HUDEP-2 (cell line): ENCODE results near the gene LIPG.

Experiments used
- DNase-seq, 76 experiments: peaks; one replicate each; lab custom pipeline; 2025; ENCODE audit not compliant: unreplicated experiment in 76 of 76; lab: John Stamatoyannopoulos, UW

Gene LIPG

DNA sequence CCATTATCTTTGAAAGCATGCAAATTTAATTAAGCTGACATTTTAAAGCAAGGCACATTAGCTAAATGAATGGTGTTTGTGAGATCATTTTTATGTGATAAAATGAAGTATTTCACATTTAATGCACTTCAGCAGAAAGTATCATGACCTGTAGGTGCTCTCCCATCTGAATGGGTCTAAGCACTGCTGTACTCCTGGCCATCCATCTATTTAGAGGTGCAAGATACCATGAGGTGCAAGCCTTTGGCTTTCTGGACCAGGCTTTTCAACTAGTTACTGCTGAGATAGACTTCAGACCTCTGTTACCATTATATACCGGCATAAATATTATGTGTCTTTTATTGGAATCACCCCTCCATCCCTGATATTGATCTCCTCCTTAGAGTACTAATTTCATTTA lies 15.6 kb upstream of the LIPG start:
- DNase-seq = no peak

DNA sequence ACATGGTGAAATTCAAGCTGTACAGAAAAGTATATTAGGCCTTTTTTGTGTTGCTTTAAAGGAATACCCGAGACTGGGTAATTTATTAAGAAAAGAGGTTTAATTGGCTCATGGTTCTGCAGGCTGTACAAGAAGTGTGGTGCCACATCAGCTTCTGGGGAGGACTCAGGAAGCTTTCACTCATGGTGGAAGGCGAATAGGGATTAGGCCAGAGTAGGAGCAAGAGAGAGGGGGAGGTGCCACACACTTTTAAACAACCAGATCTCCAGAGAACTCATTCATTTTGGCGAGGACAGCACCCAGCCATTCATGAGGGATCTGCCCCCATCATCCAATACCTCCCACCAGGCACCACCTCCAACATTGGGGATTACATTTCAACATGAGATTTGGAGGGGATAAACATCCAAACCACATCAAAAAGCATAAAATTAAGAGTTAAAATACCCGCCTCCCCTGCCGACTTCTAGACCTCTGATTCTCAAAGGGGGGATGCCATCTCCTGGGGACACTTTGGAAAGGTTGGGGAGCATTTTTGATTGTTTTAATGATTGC lies 15.1 kb upstream of the LIPG start:
- no peak for DNase-seq

DNA sequence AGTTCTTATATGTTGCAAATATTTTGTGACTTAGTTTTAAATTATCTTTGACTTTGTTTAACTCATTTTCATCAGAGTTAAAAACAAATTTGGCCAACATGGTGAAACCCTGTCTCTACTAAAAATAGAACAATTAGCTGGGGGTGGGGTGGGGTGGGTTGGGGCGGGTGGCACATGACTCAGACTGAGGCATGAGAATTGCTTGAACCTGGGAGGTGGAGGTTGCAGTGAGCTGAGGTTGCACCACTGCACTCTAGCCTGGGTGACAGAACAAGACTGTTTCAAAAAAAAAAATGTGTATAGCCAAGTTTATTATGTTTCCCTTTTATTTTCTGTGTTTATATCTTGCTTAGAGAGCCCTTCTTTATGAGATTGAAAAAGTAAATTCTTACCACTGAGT lies 14.2 kb upstream of the LIPG start:
- DNase-seq = no peak

DNA sequence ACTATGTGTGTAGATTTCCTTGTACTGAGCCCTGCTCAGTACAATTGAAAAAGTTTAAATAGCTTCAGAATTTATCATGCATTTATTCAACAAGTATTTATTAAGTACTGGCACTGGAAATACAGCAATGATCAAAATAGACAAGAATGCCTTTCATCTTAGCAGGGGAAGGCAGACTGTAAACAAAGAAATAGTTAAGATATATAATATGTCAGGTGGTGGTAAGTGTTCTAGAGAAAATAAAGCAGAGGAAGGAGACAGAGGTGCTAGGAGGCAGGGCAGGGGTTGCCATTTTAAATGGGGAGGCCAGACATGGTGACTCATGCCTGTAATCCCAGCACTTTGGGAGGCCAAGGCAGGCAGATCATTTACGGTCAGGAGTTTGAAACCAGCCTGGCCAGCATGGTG lies 13.6 kb upstream of the LIPG start:
- no peak for DNase-seq

DNA sequence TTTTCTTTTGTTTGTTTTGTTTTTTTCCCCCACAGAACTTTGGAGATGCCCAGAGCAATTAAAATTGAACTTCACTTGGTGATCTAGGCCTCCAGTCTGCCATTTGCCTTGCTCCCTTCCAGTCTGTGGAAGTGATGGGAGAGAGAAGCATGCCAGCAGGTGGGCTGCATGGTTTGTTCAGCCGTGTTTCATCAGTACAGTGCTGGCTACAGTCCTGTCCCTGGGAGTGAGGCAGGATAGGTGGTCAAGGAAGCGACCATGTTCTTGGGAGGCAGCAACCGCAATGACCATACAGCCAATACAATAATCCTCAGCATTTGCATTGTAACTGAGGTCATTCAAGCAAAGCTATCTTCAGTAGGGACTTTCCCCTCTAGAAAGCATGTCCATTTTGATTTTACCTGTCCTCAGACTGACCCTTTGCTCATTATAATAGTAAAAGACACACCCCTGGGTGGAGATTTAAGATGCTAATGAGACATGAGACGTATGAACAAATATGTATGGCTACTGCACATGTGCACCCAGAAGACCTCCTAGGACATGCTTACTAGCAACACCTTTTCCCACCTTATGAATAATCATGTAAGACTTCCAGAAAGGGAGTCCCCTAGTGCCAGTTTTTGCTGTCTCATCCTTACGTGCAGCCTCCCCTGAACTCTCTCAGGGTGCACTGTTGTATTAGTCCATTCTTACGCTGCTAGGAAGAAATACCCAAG lies 11.1 kb upstream of the LIPG start:
- no peak for DNase-seq

DNA sequence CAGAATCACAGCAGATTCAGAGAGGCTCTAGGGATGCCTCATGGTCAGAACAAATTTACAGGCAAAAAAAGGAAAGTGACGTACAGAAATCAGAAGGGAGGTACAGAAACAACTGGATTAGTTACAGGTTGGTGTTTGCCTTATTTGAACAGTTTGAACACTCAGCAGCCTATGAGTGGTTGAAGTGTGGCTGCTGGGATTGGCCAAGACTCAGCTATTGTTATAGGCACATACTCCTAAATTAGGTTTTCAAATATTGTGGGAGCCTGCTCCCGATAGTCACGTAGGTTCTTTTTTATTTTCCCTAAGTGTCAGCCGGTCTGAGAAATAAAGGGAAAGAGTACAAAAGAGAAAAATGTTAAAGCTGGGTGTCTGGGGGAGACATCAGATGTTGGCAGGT lies 8.9 kb upstream of the LIPG start:
- no peak for DNase-seq

GRCh38 chr18:49555641-49556040 lies 6.2 kb upstream of the LIPG start:
- no peak for DNase-seq

DNA sequence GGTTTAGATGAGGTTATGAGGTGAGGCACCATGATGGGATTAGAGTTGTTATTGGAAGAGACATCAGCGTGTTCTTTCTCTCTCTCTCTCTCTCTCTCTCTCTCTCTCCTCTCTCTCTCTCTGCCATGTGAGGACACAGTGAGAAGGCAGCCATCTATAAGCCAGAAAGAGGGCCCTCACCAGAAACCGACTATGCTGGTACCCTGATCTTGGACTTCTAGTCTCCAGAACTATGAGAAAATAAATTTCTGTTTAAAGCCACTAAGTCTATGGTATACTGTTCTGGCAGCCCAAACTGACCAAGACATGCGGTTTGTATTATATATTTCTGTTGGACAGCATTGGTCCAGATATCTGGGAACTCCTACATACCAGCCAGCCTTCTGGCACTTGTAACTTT lies 3.5 kb upstream of the LIPG start:
- no peak for DNase-seq

GRCh38 chr18:49559326-49559931 lies 2.4 kb upstream of the LIPG start:
- peak in 2 of 76 experiments; percentile 13 to 15 for DNase-seq

- no peak for DNase-seq
These were observed 1.6 kb upstream of the LIPG start for GRCh38 chr18:49560277-49560623.

DNA sequence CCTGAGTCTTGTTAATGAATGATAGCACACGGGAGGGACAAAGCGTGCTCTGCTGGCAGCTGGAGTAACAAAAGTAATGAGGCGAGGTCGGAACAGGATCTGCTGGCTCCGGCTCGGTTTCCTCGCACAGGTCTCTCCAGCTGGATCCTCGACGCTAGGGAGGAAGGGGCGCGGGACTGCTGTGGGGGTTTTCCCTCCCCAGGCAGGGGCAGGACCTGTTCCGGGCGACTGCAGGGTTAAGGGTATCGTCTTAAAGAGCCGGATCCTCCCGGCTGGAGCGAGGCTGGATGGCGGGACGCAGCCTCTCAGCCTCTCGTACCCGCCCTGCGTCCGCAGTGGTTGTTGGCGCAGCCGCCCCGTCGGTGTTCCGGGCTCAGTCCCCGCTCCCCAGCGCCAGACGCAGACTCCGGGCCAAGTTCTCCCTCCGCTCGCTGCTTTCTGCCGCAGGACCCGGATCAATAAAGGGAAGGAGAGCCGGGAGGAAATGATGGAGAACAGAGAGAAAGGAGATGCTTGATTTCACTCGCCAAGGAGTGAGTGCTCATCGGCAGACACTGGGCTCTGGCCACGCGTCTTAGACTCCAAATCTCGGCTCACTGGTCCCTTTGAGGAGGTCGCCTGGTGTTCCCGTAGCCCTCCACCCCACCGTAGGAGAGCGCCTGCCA lies 1.1 kb upstream of the LIPG start:
- DNase-seq = no peak

DNA sequence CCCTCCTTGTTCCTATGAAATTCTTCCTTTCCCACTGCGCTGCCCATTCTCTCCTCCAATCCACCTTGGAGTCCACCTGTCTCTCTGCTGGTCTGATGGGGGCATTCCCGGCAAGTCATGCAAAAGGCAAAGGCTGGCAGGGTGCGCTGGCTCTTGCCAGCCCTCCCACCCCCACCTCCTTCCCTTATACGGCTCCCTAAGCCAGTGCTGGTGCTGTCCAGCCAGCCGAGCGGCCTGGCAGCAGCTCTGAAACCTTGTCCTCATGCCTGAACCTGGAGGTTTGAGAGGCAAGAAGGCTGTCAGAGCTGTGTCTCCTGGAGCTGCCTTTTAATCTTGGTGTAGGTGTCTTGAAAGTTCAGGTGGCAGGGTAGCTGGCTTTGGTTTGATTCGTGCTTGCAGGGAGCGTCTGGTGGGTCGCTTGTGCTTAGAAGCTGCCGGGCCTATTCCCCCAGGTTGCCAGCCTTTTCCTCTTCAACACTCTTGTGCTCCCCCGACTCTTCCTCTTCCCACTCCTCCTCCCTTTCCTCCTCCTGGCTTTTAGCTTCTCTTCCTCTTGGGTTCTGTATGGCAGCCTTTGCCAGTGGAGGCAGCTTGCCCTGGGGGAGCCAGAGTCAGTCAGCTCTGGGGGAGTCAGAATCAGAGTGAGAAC lies 748 bp downstream of the LIPG start:
- DNase-seq = no peak

DNA sequence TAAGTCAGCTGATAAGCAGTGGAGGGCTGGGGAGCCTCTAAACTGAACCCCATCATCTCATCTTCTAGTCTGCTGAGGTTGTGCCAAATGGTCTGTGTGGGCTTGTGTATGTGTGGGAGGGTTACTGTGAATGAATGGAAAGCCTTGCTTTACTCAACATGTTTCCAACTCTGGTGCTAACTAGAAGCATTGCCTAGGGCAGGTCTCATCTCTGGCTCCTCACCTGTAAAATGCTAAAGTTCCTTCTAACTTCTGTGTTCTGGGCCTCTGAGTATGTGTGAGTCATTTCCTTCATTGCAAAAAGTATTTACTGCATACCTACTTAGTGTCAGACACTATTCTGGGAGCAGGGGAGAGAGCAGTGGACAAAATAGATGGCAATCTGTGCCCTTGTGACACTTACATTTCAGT lies 1.3 kb downstream of the LIPG start:
- no peak for DNase-seq

DNA sequence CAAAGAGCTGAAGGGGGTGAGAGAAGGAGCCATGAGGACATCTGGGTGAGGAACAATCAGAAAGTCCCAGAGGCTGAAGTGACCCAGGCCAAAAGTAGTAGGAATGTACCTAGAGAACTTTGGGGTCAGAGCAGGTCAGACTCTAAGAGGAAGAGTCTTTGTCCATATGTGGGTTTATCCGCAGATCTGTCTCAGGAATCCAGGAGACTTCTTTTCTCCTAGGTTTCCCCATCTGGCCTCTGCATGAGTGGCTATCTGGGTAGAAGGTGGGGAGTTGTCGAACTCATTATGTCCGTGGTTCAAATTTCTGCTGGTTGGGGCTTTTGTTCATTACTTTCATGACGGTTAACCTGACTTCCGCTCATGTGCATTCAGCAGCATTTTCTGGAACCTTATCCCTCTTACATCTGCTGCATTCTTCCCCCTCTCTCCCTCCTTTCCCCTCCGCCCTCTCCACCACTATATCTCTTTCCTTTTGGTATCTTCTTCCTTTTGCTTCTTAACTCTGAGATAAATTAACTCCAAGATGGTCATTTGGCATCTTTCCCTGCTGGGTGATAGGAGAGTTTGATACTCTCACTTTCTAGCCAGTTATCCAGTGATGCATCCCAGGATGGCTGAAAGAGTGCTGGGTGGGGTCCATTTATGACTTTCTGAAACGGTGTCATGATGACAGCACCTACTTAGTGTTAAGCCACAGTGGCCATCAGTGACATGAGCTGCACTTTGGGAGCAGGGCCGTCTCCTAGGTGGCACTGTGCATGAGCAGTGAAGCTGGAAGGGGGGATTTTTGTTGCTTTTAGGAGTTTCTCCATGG lies 2.1 kb downstream of the LIPG start:
- DNase-seq = no peak

DNA sequence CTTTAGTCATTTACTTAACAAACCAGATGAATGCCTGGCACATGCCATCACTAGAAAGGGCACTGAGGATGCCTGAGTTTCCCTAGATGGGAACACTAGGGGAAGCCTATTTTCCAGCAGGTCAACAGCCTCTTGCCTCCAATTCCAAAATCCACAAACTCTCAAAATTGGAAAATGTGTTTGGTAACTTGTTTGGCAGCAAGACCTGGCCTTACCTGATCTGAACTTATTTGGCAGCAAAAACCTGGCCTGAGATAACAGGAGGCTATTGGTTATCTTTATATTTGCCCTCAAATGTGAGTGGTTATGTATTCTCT lies 2.6 kb downstream of the LIPG start:
- no peak for DNase-seq

DNA sequence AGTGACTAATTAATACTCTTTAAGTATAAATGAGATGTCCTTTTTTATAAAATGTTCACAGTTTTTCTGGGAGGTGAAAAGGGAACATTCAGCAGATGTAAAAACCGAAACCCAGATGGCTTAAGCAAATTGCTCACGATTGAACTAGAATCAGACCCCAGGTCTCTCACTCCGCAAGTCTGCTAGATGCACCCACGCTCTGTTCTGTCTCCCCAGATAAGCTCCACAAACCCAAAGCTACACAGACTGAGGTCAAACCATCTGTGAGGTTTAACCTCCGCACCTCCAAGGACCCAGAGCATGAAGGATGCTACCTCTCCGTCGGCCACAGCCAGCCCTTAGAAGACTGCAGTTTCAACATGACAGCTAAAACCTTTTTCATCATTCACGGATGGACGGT lies 3.2 kb downstream of the LIPG start:
- no peak for DNase-seq

- DNase-seq = no peak
These were observed 3.8 kb downstream of the LIPG start for GRCh38 chr18:49565612-49566011.

DNA sequence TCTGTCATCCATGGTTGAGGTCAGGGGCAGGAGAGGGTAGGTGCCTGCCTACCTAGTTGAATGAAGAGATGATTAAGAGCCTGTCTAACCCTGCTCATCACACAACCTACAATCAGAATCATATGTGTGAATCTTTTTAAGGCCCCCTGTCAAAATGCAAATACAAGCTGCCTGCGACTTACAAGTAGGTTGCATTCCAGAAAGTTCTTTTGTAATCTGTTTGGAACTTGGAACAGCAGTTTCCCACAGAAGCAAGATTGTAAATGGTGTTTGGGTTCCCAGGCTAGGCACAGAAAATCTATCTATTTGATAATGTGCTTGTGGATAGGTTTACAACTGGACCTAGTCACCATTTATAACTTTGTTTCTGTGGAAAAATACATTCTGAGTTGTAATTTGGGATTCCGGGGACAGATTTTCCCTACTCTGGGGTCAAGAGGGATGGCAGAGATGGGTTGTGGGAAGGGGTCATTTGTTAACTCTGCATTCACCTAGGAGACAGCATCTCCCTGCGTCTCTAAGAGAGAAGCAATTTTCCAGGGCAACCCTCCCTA lies 4.4 kb downstream of the LIPG start:
- DNase-seq = no peak

- DNase-seq = no peak
These were observed 5.1 kb downstream of the LIPG start for GRCh38 chr18:49566985-49567384.

GRCh38 chr18:49569724-49570123 lies 7.9 kb downstream of the LIPG start:
- DNase-seq = no peak

GRCh38 chr18:49570836-49571235 lies 9.0 kb downstream of the LIPG start:
- DNase-seq = no peak
